Measurements from ENCODE around the gene C10orf90.

C10orf90 gene

DNA sequence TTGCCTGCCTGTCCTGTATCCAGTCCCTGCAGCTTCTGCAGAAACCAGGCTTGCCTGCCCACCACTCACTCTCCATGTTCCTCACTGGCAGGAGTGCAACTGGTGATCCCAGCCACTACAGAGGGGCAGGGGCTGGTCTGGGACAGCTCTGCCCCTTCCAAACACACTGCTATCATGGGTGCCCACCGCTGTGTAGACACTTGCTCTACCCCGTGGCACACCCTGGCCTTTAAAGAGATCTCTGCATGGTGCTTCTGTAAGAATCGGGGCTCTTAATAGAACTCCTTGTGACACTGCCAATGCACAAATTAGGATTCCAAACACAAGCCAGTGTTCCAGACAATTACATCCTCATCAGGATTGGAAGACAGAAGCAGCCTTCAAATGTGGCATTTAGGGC lies 41.7 kb downstream of the C10orf90 start:
- no peak for DNase-seq (ENCODE audit: low read depth)
- TF ChIP-seq POLR2A (IDR thresholded peaks at IDR 0.05; ENCODE audit: extremely low read depth, insufficient read length) (no peak), MAX (IDR thresholded peaks at IDR 0.05; ENCODE audit: low read depth, low read length) (no peak), MYC (IDR thresholded peaks at IDR 0.05; ENCODE audit: low read depth, low read length) (no peak)
- TF ChIP-seq, protein P1, sequence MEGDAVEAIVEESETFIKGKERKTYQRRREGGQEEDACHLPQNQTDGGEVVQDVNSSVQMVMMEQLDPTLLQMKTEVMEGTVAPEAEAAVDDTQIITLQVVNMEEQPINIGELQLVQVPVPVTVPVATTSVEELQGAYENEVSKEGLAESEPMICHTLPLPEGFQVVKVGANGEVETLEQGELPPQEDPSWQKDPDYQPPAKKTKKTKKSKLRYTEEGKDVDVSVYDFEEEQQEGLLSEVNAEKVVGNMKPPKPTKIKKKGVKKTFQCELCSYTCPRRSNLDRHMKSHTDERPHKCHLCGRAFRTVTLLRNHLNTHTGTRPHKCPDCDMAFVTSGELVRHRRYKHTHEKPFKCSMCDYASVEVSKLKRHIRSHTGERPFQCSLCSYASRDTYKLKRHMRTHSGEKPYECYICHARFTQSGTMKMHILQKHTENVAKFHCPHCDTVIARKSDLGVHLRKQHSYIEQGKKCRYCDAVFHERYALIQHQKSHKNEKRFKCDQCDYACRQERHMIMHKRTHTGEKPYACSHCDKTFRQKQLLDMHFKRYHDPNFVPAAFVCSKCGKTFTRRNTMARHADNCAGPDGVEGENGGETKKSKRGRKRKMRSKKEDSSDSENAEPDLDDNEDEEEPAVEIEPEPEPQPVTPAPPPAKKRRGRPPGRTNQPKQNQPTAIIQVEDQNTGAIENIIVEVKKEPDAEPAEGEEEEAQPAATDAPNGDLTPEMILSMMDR (IDR thresholded peaks at IDR 0.05; ENCODE audit: low read depth, low read length), result no peak
- no peak overlapping the region for H3K4me3 ChIP-seq (ENCODE audit: low read depth, low read length)

DNA sequence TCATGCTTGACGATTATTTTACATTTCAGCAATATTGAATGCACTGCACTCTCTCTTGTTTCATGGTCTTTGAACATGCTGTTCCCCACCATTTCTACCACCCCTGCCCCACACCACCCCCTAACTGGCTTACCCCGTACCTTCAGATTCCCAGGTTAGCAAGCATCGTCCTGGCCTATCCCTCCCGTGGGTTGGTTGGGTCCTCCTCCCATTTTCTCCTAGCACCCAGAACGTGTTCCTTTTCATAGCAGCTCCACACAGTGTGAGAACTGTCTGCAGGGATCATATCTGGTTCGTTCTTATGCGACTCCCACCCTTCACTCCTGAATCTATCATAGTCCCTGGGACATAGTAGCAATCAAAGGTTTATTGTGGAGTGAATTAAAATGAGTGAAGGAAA lies 48.6 kb downstream of the C10orf90 start:
- DNase-seq (ENCODE audit: low read depth), result no peak
- H3K4me3 ChIP-seq (ENCODE audit: low read depth, low read length), result no peak overlapping the region
- TF ChIP-seq MYC (IDR thresholded peaks at IDR 0.05; ENCODE audit: low read depth, low read length) (no peak), MAX (IDR thresholded peaks at IDR 0.05; ENCODE audit: low read depth, low read length) (no peak), POLR2A (IDR thresholded peaks at IDR 0.05; ENCODE audit: extremely low read depth, insufficient read length) (no peak)
- TF ChIP-seq, protein P1 (IDR thresholded peaks at IDR 0.05; ENCODE audit: low read depth, low read length), result no peak

DNA sequence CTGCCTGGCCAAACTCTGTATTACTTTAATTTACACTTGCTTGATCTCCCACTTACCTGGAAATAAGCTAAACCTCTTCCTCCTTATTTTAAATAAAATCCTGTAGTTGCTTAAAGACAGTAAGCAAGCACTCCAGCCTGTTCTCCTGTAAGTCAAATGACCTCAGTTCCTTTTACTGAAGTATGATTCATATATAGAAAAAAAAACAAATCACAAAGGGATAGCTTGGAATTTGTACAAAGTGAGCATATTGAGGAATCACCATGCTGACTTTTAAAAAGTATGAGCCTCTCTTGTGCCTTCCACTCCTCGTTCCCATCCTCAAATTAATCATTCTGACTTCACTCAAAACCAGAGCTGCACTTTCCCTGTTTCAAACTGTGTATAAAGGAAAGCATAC lies 52.0 kb downstream of the C10orf90 start:
- TF ChIP-seq MYC (IDR thresholded peaks at IDR 0.05; ENCODE audit: low read depth, low read length) (no peak), MAX (IDR thresholded peaks at IDR 0.05; ENCODE audit: low read depth, low read length) (no peak), POLR2A (IDR thresholded peaks at IDR 0.05; ENCODE audit: extremely low read depth, insufficient read length) (no peak)
- TF ChIP-seq, protein P1 (IDR thresholded peaks at IDR 0.05; ENCODE audit: low read depth, low read length), result no peak
- no peak overlapping the region for H3K4me3 ChIP-seq (ENCODE audit: low read depth, low read length)
- DNase-seq (ENCODE audit: low read depth), result no peak

GRCh38 chr10:126617733-126618132 lies 52.8 kb downstream of the C10orf90 start:
- TF ChIP-seq, protein P1 (IDR thresholded peaks at IDR 0.05; ENCODE audit: low read depth, low read length), result no peak
- TF ChIP-seq MAX (IDR thresholded peaks at IDR 0.05; ENCODE audit: low read depth, low read length) (no peak), MYC (IDR thresholded peaks at IDR 0.05; ENCODE audit: low read depth, low read length) (no peak), POLR2A (IDR thresholded peaks at IDR 0.05; ENCODE audit: extremely low read depth, insufficient read length) (no peak)
- H3K4me3 ChIP-seq (ENCODE audit: low read depth, low read length), result no peak overlapping the region
- no peak for DNase-seq (ENCODE audit: low read depth)

- H3K4me3 ChIP-seq (ENCODE audit: low read depth, low read length), result no peak overlapping the region
- no peak for DNase-seq (ENCODE audit: low read depth)
- no peak for TF ChIP-seq POLR2A (IDR thresholded peaks at IDR 0.05; ENCODE audit: extremely low read depth, insufficient read length)
- TF ChIP-seq MAX (IDR thresholded peaks at IDR 0.05; ENCODE audit: low read depth, low read length), result no peak
- TF ChIP-seq MYC (IDR thresholded peaks at IDR 0.05; ENCODE audit: low read depth, low read length), result no peak
- TF ChIP-seq, protein P1 (IDR thresholded peaks at IDR 0.05; ENCODE audit: low read depth, low read length), result no peak
Observed at GRCh38 chr10:126617208-126617607, 53.3 kb downstream of the C10orf90 start.

DNA sequence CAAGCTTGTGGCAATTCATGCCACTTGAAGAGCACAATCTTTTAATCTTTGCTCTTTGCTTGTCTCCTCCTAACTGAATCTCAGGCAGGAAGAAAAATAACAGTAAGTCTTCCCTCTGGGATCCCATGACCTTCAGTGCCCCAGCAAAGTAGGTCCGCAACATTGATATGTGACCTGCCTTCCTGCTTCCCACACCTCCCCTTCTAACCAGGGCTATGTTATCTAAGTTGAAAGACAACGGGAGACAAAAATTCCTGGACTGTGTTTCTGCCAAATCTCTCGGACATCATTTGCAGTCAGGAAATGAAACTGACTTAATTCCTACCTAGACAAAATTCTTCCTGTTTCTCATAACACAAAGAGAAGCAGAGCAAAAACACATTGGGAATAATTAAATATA lies 53.8 kb downstream of the C10orf90 start:
- TF ChIP-seq MYC (IDR thresholded peaks at IDR 0.05; ENCODE audit: low read depth, low read length), result no peak
- no peak for TF ChIP-seq POLR2A (IDR thresholded peaks at IDR 0.05; ENCODE audit: extremely low read depth, insufficient read length)
- TF ChIP-seq, protein P1 (IDR thresholded peaks at IDR 0.05; ENCODE audit: low read depth, low read length), result no peak
- no peak for TF ChIP-seq MAX (IDR thresholded peaks at IDR 0.05; ENCODE audit: low read depth, low read length)
- DNase-seq (ENCODE audit: low read depth), result no peak
- H3K4me3 ChIP-seq (ENCODE audit: low read depth, low read length), result no peak overlapping the region
